GM18498 (cell line): ENCODE results near the gene TMC1.
A peak's percentile ranks its signal among the peaks of the same experiment; 100 is the strongest.
"Not testable (repeated sequence)": the region's sequence is repeated elsewhere in the genome, so short reads cannot be mapped to it uniquely, and the experiment has no call there.

Experiments used
- ATAC-seq: cut with Tn5 transposase; IDR thresholded peaks from one replicate; pipeline ENCODE4 v1.9.1; 2021; ENCODE audit warnings: mild to moderate bottlenecking, moderate library complexity; ENCODE audit not compliant: unreplicated experiment

The TMC1 gene

GRCh38 chr9:72749276-72749675 is 227.9 kb downstream of the TMC1 start:
- ATAC-seq = no peak

GRCh38 chr9:72751541-72751940 is 230.1 kb downstream of the TMC1 start:
- ATAC-seq = no peak

GRCh38 chr9:72753266-72753893 is 232.0 kb downstream of the TMC1 start:
- no peak for ATAC-seq

- ATAC-seq = no peak
Observed at GRCh38 chr9:72755836-72756235, 234.4 kb downstream of the TMC1 start.

- no peak for ATAC-seq
Observed at GRCh38 chr9:72758944-72759343, 237.5 kb downstream of the TMC1 start.

- no peak for ATAC-seq
Observed at GRCh38 chr9:72763022-72763421, 241.6 kb downstream of the TMC1 start.

- no peak for ATAC-seq
Observed at GRCh38 chr9:72769546-72769945, 248.1 kb downstream of the TMC1 start.

GRCh38 chr9:72772661-72773060 is 251.3 kb downstream of the TMC1 start:
- no peak for ATAC-seq

GRCh38 chr9:72773570-72773969 is 252.2 kb downstream of the TMC1 start:
- ATAC-seq = peak; percentile 59

- ATAC-seq = no peak
Observed at GRCh38 chr9:72775570-72775969, 254.2 kb downstream of the TMC1 start.

GRCh38 chr9:72779614-72780013 is 258.2 kb downstream of the TMC1 start:
- ATAC-seq = no peak

- ATAC-seq = no peak
Observed at GRCh38 chr9:72786948-72787347, 265.5 kb downstream of the TMC1 start.

- no peak for ATAC-seq
Observed at GRCh38 chr9:72788966-72789735, 267.7 kb downstream of the TMC1 start.

- ATAC-seq = no peak
Observed at GRCh38 chr9:72789885-72790284, 268.5 kb downstream of the TMC1 start.

- ATAC-seq = no peak
Observed at GRCh38 chr9:72790989-72791388, 269.6 kb downstream of the TMC1 start.

- no peak for ATAC-seq
Observed at GRCh38 chr9:72791436-72791835, 270.0 kb downstream of the TMC1 start.

- ATAC-seq = no peak
Observed at GRCh38 chr9:72794946-72795345, 273.5 kb downstream of the TMC1 start.

GRCh38 chr9:72800328-72800994 is 279.1 kb downstream of the TMC1 start:
- no peak for ATAC-seq

GRCh38 chr9:72805238-72805637 is 283.8 kb downstream of the TMC1 start:
- ATAC-seq = no peak

GRCh38 chr9:72806313-72806809 is 285.0 kb downstream of the TMC1 start:
- ATAC-seq = not testable (repeated sequence)

- no peak for ATAC-seq
Observed at GRCh38 chr9:72807765-72808445, 286.5 kb downstream of the TMC1 start.
